Glomerular visceral epithelial cell (primary cell): ENCODE results near the gene NETO2.
"Not testable (repeated sequence)": the region's sequence is repeated elsewhere in the genome, so short reads cannot be mapped to it uniquely, and the experiment has no call there.

ENCODE experiments used
- DNase-seq: peaks from one replicate; pipeline ENCODE4 v3.0.0-alpha.2; 2016; ENCODE audit errors: extremely low spot score

NETO2 gene, protein sequence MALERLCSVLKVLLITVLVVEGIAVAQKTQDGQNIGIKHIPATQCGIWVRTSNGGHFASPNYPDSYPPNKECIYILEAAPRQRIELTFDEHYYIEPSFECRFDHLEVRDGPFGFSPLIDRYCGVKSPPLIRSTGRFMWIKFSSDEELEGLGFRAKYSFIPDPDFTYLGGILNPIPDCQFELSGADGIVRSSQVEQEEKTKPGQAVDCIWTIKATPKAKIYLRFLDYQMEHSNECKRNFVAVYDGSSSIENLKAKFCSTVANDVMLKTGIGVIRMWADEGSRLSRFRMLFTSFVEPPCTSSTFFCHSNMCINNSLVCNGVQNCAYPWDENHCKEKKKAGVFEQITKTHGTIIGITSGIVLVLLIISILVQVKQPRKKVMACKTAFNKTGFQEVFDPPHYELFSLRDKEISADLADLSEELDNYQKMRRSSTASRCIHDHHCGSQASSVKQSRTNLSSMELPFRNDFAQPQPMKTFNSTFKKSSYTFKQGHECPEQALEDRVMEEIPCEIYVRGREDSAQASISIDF

GRCh38 chr16:47143677-47144558 is at the start of gene NETO2:
Gene NETO2 (minus strand): TSS chr16:47143945. CDS start chr16:47143612, 333 bp downstream.
- peak; percentile 55 for DNase-seq

DNA sequence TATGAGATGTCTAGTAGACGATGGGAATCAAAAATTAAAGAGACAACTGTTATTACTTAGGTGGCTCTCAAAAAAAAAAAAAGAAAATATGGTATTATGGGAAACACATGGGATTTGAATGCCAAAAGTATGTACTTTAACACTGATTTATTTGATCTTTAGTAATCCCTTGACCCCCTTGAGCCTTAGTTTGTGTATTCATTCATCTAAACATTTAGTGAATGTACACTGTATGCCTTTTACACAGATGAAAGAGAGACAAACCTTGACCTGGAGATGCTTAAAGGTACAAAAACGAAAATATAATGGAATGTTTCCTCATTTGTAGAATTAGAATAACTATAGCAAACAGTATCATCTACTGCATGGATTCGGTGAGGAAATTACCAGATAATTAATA is 38.6 kb upstream of the NETO2 start:
- DNase-seq, result no peak

- DNase-seq, result not testable (repeated sequence)
Measured at GRCh38 chr16:47181066-47181465, 37.3 kb upstream of the NETO2 start.

DNA sequence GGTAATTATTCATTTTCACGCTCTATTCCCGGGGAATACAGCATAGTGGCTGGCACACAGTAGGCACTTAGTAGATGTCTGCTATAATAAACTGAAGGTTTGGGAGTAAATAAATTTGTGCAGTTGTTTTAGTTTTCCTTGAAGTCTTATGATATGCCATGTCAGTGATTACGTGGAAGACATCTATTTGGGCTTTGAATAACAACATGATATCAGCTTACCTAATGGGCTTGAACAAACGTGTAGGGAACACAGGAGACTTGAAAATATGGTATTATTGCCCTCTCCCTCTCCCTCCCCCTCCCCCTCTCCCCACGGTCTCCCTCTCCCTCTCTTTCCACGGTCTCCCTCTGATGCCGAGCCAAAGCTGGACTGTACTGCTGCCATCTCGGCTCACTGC is 36.3 kb upstream of the NETO2 start:
- no peak for DNase-seq

GRCh38 chr16:47175152-47175551 is 31.4 kb upstream of the NETO2 start:
- DNase-seq, result no peak

GRCh38 chr16:47162670-47163420 is 19.1 kb upstream of the NETO2 start:
- DNase-seq, result no peak

GRCh38 chr16:47161464-47161863 is 17.7 kb upstream of the NETO2 start:
- DNase-seq, result no peak

GRCh38 chr16:47160422-47160821 is 16.7 kb upstream of the NETO2 start:
- DNase-seq, result no peak

GRCh38 chr16:47158992-47159391 is 15.2 kb upstream of the NETO2 start:
- DNase-seq, result no peak

DNA sequence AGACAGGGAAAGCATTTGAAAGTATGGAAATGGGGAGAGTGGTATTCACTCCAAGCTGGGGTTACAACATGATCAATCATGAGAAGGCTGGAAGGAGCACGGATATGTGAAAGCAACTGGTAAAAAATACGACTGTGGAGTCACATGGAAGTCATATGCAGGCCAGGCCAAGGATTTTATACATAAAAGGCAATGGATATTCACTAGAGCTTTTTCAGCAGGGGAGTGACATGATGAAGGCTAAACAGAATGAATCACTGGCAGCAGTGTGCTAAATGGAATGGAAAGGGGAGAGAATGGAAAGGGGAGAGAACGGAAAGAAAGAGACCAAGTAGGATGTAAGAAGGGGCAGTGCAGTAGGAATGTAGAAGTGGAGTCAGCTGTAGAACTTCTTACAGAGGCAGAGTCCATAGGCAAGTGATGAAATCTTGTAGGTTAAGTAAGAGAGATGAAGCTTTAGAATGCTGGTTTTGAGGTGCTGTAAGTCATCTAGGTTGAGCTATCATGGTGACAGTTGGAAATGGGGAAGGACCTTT is 13.0 kb upstream of the NETO2 start:
- no peak for DNase-seq

GRCh38 chr16:47152501-47152900 is 8.8 kb upstream of the NETO2 start:
- not testable (repeated sequence) for DNase-seq

GRCh38 chr16:47150067-47150466 is 6.3 kb upstream of the NETO2 start:
- DNase-seq, result no peak

DNA sequence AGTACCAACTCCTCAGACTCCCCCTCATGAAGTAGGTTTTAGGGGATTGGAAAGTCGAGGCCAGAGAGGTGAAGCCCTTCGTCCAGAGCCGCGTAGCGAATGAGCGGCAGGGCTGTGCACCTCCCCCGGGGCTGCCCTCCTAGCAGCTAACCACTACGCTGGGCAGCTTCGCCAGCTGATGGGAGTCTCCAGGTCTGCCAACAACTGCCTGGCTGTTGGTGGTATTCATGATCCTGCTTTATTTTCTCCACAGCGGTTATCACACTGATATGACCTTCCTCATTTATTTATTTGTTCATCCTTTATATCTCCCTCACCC is 773 bp upstream of the NETO2 start:
- no peak for DNase-seq

DNA sequence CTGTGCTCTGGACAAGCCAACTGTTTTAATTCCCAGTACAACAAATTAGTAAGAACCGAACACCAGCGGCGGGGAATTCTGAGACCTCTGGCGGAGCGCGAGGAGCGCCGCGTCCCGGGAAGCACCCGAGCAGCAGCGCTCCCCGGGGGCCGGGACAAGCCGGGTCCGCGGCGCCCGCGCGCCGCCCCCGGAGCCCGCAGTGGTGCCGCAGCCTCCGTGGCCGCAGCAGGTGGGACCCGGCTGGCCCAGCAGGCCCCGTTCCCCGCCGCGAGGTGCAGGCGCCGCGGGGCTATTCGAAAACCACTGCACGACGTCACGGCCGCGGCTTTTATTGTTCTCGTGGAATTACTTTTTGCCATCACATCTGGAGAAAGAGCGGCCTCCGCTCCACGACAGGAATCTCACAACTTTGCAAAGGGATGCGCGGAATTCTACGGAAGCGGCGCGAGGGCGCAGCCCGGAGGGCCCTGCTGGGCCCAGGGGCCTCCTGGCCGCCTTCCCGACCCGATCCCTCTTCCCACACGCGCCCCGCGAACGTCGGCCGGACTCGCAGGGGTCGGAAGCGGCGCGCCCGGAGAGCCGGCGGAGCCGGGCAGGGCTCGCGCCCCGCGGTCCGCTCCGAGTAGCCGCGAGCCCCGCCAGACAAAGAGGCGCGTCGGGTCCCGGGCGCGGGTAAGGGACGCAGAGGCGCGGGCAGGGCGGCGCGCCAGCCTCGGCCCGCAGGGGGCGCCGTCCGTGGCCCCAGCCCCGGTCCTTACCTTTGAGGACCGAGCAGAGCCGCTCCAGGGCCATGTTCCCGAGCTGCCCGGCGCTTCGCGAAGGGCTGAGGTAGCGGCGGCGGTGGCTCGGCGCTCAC is 696 bp downstream of the NETO2 start:
- peak; percentile 73 for DNase-seq

DNA sequence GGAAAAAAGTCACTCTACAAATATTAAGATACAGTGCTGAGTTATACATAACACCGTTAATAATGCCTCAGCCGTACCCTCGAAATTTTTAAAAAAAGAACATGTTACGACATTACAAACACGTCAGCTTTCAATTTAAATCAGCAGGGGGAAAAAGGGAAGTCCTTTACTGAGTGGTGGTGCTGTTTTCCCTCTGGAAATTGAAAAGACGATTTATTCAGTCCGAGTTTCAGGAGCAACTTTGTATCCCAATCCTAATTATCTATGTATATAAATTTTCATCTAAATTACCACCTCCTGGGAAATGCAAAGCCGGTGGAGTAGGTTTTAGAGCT is 1.3 kb downstream of the NETO2 start:
- DNase-seq, result peak; percentile 21

GRCh38 chr16:47141773-47142485 is 1.8 kb downstream of the NETO2 start:
- peak; percentile 79 for DNase-seq

- no peak for DNase-seq
Measured at GRCh38 chr16:47140686-47141085, 3.1 kb downstream of the NETO2 start.

DNA sequence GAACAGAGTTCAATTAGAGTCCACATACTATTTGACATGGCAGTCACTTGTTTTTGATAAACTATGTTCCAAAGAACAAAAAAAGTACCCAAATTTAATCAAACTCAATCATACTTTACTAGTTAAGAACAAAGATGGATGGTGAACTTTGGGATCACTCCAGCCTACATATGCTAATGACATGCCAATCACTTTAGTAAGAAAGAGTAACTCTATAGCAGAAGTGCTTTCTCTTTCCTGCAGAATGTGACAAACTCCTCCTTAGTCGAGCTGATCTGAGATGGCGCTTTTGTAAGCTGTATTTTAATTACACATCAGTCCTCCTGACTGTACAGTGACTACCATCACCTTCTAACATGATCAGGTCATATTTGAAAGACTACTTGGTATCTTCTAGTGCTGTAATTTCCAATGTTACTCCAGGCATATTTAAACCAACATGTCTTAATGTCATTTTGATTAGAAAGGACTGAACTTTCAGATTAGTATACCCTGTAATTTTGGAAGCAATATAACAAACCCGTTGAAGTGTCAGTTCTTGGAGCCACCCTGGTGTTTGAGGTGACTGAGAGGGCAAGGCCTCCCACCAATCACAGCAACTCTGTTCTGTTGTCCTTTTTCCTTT is 4.1 kb downstream of the NETO2 start:
- DNase-seq, result no peak

- not testable (repeated sequence) for DNase-seq
Measured at GRCh38 chr16:47137925-47138324, 5.8 kb downstream of the NETO2 start.
